Trophoblast cell (in vitro differentiated cells and primary cell): ENCODE results near the gene MS4A3.
A peak's percentile ranks its signal among the peaks of the same experiment; 100 is the strongest.
"Not testable (repeated sequence)": the region's sequence is repeated elsewhere in the genome, so short reads cannot be mapped to it uniquely, and the experiment has no call there.

Experiments used
- DNase-seq, 2 donors: peaks; one replicate each; pipeline ENCODE4 v3.0.0-alpha.2; 2016
- H2AFZ ChIP-seq: 2 replicates; pipeline ENCODE4 v1.6.1; 2013; ENCODE audit warnings: low read length, moderate library complexity, mild to moderate bottlenecking; ENCODE audit not compliant: insufficient read depth, poor library complexity
- H2AK5ac ChIP-seq: 2 replicates; pipeline ENCODE4 v1.6.1; 2013; ENCODE audit warnings: mild to moderate bottlenecking, low read length
- H2BK120ac ChIP-seq: 2 replicates; pipeline ENCODE4 v1.6.1; 2013; ENCODE audit warnings: low read length, mild to moderate bottlenecking, moderate library complexity; ENCODE audit not compliant: insufficient read depth, poor library complexity
- H2BK12ac ChIP-seq: 2 replicates; pipeline ENCODE4 v1.6.1; 2013; ENCODE audit warnings: mild to moderate bottlenecking, low read length, moderate library complexity
- H2BK5ac ChIP-seq: 2 replicates; pipeline ENCODE4 v1.6.1; 2013; ENCODE audit warnings: low read length, low read depth, moderate library complexity, mild to moderate bottlenecking; ENCODE audit not compliant: poor library complexity
- H3K14ac ChIP-seq: 2 replicates; pipeline ENCODE4 v1.6.1; 2013; ENCODE audit warnings: mild to moderate bottlenecking, low read length
- H3K18ac ChIP-seq: 2 replicates; pipeline ENCODE4 v1.6.1; 2013; ENCODE audit warnings: mild to moderate bottlenecking, low read length
- H3K23ac ChIP-seq: 2 replicates; pipeline ENCODE4 v1.6.1; 2013; ENCODE audit warnings: low read length
- H3K27ac ChIP-seq: 2 replicates; pipeline ENCODE4 v1.5.1; 2013; ENCODE audit warnings: low read depth, mild to moderate bottlenecking, inconsistent platforms, low read length, moderate library complexity
- H3K27me3 ChIP-seq: 2 replicates; pipeline ENCODE4 v1.6.1; 2013; ENCODE audit warnings: inconsistent platforms, mild to moderate bottlenecking, low read length, moderate library complexity; ENCODE audit not compliant: insufficient read depth
- H3K36me3 ChIP-seq, 2 experiments: 1 replicate in 1 of 2; 2 replicates in 1 of 2; pipeline ENCODE4 v1.6.1; 2013; ENCODE audit warnings: low read length in 2 of 2, mild to moderate bottlenecking in 2 of 2, moderate library complexity in 1 of 2; ENCODE audit not compliant: insufficient read depth in 2 of 2, control insufficient read depth in 1 of 2
- H3K4ac ChIP-seq: 2 replicates; pipeline ENCODE4 v1.6.1; 2013; ENCODE audit warnings: low read depth, mild to moderate bottlenecking, low read length, moderate library complexity
- H3K4me1 ChIP-seq, 2 experiments: 1 replicate in 1 of 2; 2 replicates in 1 of 2; pipeline ENCODE4 v1.6.1; 2013; ENCODE audit warnings: low read length in 2 of 2, mild to moderate bottlenecking in 2 of 2, moderate library complexity in 1 of 2; ENCODE audit not compliant: insufficient read depth in 2 of 2, control insufficient read depth in 1 of 2
- H3K4me2 ChIP-seq: 2 replicates; pipeline ENCODE4 v1.6.1; 2013; ENCODE audit warnings: inconsistent platforms, mild to moderate bottlenecking, low read length, moderate library complexity
- H3K4me3 ChIP-seq: 2 replicates; pipeline ENCODE4 v1.5.1; 2013; ENCODE audit warnings: mild to moderate bottlenecking, low read depth, low read length, inconsistent platforms
- H3K79me1 ChIP-seq: one replicate; pipeline ENCODE4 v1.6.1; 2013; ENCODE audit warnings: low read length
- H3K79me2 ChIP-seq: 2 replicates; pipeline ENCODE4 v1.6.1; 2013; ENCODE audit warnings: low read length, mild to moderate bottlenecking; ENCODE audit not compliant: control insufficient read depth, insufficient read depth, poor library complexity
- H3K9ac ChIP-seq: 2 replicates; pipeline ENCODE4 v1.6.1; 2013; ENCODE audit warnings: mild to moderate bottlenecking, low read length
- H3K9me3 ChIP-seq: 2 replicates; pipeline ENCODE4 v1.6.1; 2013; ENCODE audit warnings: low read depth, mild to moderate bottlenecking, control low read depth, inconsistent platforms, low read length; ENCODE audit not compliant: insufficient read depth
- H4K12ac ChIP-seq: 2 replicates; pipeline ENCODE4 v1.6.1; 2013; ENCODE audit warnings: low read depth, mild to moderate bottlenecking, low read length, moderate library complexity
- H4K8ac ChIP-seq: 2 replicates; pipeline ENCODE4 v1.6.1; 2013; ENCODE audit warnings: low read depth, mild to moderate bottlenecking, low read length, moderate library complexity
- H4K91ac ChIP-seq: one replicate; pipeline ENCODE4 v1.6.1; 2013; ENCODE audit warnings: low read depth, mild to moderate bottlenecking, low read length, moderate library complexity
- WGBS: extraction: QIAGEN DNeasy Blood & Tissue Kit; methylation state at CpG from one replicate; pipeline ENCODE4 v1.1.7; 2013; ENCODE audit warnings: missing lambda C conversion rate; ENCODE audit not compliant: insufficient read length, insufficient coverage; ENCODE audit errors: extremely low coverage; 5-methylcytosine and 5-hydroxymethylcytosine counted together

MS4A3 gene

DNA sequence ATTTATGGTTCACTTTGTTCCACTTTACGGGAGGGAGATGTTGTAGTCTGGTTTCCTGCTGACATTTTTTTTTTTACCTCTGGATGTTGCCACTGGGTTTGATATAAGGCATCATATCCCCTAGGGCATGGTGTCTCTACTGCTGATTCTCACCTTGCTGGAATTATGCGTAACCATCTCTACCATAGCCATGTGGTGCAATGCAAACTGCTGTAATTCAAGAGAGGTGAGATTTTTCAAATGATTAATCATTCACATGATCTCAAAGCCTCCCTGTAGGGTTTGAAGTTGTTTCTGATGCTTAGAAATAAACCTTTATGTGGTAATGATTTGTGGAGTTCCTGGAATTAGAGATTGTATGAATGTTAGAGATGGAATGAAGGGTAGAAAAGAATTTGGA is 13.0 kb downstream of the MS4A3 start:
- no CpG with 5 or more reads among the region's 2 CpGs for WGBS

DNA sequence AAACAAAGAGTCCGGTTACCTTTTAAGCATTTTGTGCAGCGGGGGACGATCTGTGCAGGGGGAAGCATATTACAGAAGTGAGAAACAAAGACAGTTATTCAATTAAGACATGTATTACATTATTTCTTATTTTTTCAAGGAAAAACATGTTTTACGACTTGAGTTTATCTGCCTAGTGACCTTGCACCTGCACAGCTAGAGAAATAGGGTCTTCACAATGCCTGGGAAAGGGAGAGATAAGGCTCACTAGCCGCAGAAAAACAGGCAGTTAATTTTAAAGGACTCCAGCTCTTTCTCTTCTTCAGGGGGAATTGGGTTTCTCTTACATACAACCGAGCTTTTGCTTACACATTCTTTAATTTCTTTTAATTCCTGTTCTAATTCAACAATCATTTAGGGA is 15.2 kb downstream of the MS4A3 start:
- H3K79me1 ChIP-seq, H2AK5ac ChIP-seq, H3K27ac ChIP-seq, H3K4me3 ChIP-seq, H3K27me3 ChIP-seq, H4K91ac ChIP-seq, H3K23ac ChIP-seq, DNase-seq, H3K4me1 ChIP-seq, H3K9ac ChIP-seq, H2BK12ac ChIP-seq, H2BK5ac ChIP-seq, H3K18ac ChIP-seq, H3K9me3 ChIP-seq, H3K14ac ChIP-seq, H4K12ac ChIP-seq, H3K79me2 ChIP-seq, H3K4ac ChIP-seq, H3K36me3 ChIP-seq, H4K8ac ChIP-seq, H3K4me2 ChIP-seq, H2AFZ ChIP-seq, H2BK120ac ChIP-seq: not testable (repeated sequence)
- no CpG with 5 or more reads among the region's 6 CpGs for WGBS

More for the DNA sequence above, 13.0 kb downstream of the MS4A3 start:
- Histone ChIP-seq H3K79me2 (no peaks in the 10 kb centered on the region), H3K23ac (no peak overlapping the region), H3K4ac (no peak overlapping the region), H2AK5ac (no peak overlapping the region), H3K18ac (no peak overlapping the region), H3K4me3 (no peak overlapping the region), H4K91ac (no peak overlapping the region), H3K4me2 (no peak overlapping the region), H3K9me3 (no peaks in the 10 kb centered on the region), H3K14ac (no peak overlapping the region), H3K4me1 (no peaks in the 10 kb centered on the region), H3K9ac (no peak overlapping the region), H4K12ac (no peak overlapping the region), H2BK5ac (no peak overlapping the region), H3K79me1 (no peaks in the 10 kb centered on the region), H2AFZ (no peak overlapping the region), H3K36me3 (peaks cover 0 to 2% of the 10 kb centered on the region in 2 experiments), H3K27ac (no peak overlapping the region), H3K27me3 (no peaks in the 10 kb centered on the region), H2BK12ac (no peak overlapping the region), H4K8ac (no peak overlapping the region), H2BK120ac (no peak overlapping the region)
- DNase-seq: peak; percentile 68 to 89

GRCh38 chr11:60077216-60077817 is 20.9 kb downstream of the MS4A3 start:
- H2BK120ac ChIP-seq: no peak overlapping the region
- H3K36me3 ChIP-seq: peaks cover 0 to 2% of the 10 kb centered on the region in 2 experiments
- H4K91ac ChIP-seq: no peak overlapping the region
- H3K4me1 ChIP-seq: no peaks in the 10 kb centered on the region
- no peak overlapping the region for H3K14ac ChIP-seq
- H3K79me1 ChIP-seq: no peaks in the 10 kb centered on the region
- no peak overlapping the region for H3K23ac ChIP-seq
- DNase-seq: no peak
- H2BK5ac ChIP-seq: no peak overlapping the region
- H3K27me3 ChIP-seq: no peaks in the 10 kb centered on the region
- no peaks in the 10 kb centered on the region for H3K79me2 ChIP-seq
- H3K4me3 ChIP-seq: no peak overlapping the region
- H3K9ac ChIP-seq: no peak overlapping the region
- no peak overlapping the region for H3K4me2 ChIP-seq
- no peak overlapping the region for H3K4ac ChIP-seq
- H4K8ac ChIP-seq: no peak overlapping the region
- H3K9me3 ChIP-seq: no peaks in the 10 kb centered on the region
- no peak overlapping the region for H3K18ac ChIP-seq
- H2AK5ac ChIP-seq: no peak overlapping the region
- no CpG with 5 or more reads among the region's 15 CpGs for WGBS
- no peak overlapping the region for H2AFZ ChIP-seq
- no peak overlapping the region for H2BK12ac ChIP-seq
- H4K12ac ChIP-seq: no peak overlapping the region
- H3K27ac ChIP-seq: no peak overlapping the region

- Histone ChIP-seq H4K8ac (no peak overlapping the region), H2BK120ac (no peak overlapping the region), H3K4ac (no peak overlapping the region), H3K79me1 (no peaks in the 10 kb centered on the region), H2AFZ (no peak overlapping the region), H2AK5ac (no peak overlapping the region), H3K27me3 (no peaks in the 10 kb centered on the region), H3K27ac (no peak overlapping the region), H3K18ac (no peak overlapping the region), H3K23ac (no peak overlapping the region), H3K9me3 (no peaks in the 10 kb centered on the region), H3K4me1 (no peaks in the 10 kb centered on the region), H3K79me2 (no peaks in the 10 kb centered on the region), H2BK12ac (no peak overlapping the region), H3K9ac (no peak overlapping the region), H2BK5ac (no peak overlapping the region), H3K4me2 (no peak overlapping the region), H3K4me3 (no peak overlapping the region), H4K91ac (no peak overlapping the region), H4K12ac (no peak overlapping the region), H3K36me3 (peaks cover 0 to 2% of the 10 kb centered on the region in 2 experiments), H3K14ac (no peak overlapping the region)
- no CpG with 5 or more reads among the region's 1 CpG for WGBS
- peak; percentile 19 to 64 for DNase-seq
Measured at GRCh38 chr11:60077981-60078380, 21.5 kb downstream of the MS4A3 start.
